Pancreas (tissue), 10 donors: ENCODE measurements around the gene GOPC. TPM values are rescaled to one million over a fixed set of nuclear protein-coding genes. Genes with fewer than 3 reads are reported as not detected.

Source experiments
- ATAC-seq, 4 donors: fragments of 200-7000 bp; cut with Tn5 transposase; one replicate each; pipeline versions ENCODE4 v1.8.0 to v1.9.1; 2020; ENCODE audit warnings: mild to moderate bottlenecking in 4 of 4, moderate library complexity in 4 of 4
- DNase-seq, 6 donors: peaks; one replicate each; pipeline ENCODE4 v3.0.0-alpha.2; 2020
- FAIRE-seq: peaks from 2 replicates; lab custom pipeline; 2012; peaks lifted over from hg19 to GRCh38; lab: Jason Lieb, UNC
- H3K27ac ChIP-seq, 4 donors: fragments of 200-600 bp; sonication (generic); 1 replicate in 3 of 4; 2 replicates in 1 of 4; pipeline versions ENCODE4 v1.5.0 to v1.8.0; 2020
- H3K27me3 ChIP-seq, 4 donors: fragments of 200-600 bp; one replicate each; pipeline ENCODE4 v1.8.0; 2021
- H3K36me3 ChIP-seq, 3 donors: fragments of 200-600 bp; sonication (generic) in 1 of 3; one replicate each; pipeline versions ENCODE4 v1.5.0 to v1.8.0; 2020 to 2021
- H3K4me1 ChIP-seq, 3 donors: fragments of 200-600 bp; one replicate each; pipeline ENCODE4 v1.8.0; 2021
- H3K4me3 ChIP-seq, 4 donors: fragments of 200-600 bp; sonication (generic) in 2 of 4; one replicate each; pipeline versions ENCODE4 v1.5.0 to v1.8.0; 2020 to 2021
- H3K9me3 ChIP-seq, 4 donors: fragments of 200-600 bp; one replicate each; pipeline ENCODE4 v1.8.0; 2021
- CTCF ChIP-seq, 4 donors: fragments of 200-600 bp; sonication (generic) in 3 of 4; IDR thresholded peaks; one replicate each; pipeline versions ENCODE4 v1.5.0 to v1.8.0; 2021; ENCODE audit warnings: antibody characterized with exemption in 4 of 4
- WGBS, 2 donors: extraction: QIAGEN DNeasy Blood & Tissue Kit; methylation state at CpG; one replicate each; pipeline ENCODE4 v1.1.7; 2013; 5-methylcytosine and 5-hydroxymethylcytosine counted together
- intact Hi-C, 3 donors: fragments of 100-400 bp; cut with DNase I; formaldehyde crosslinking; loops; one replicate each; pipeline versions ENCODE4 v1.11.1 to v1.14.2; 2022
- polyA plus RNA-seq, 2 donors: library from polyadenylated mRNA; stranded (reverse); fragments of 200-250 nt; gene quantifications; one replicate each; pipeline ENCODE4 v1.2.3, GENCODE V29; 2013
- total RNA-seq, 6 donors: library from RNA; stranded (reverse); fragmentation: NEBNext Ultra II Directional in 4 of 6; extraction: Animal tissue kit (Norgen Biotek cat#: 25700) in 4 of 6; gene quantifications; one replicate each; pipeline versions ENCODE4 v1.2.1 to v1.2.4, GENCODE V29; 2021 to 2023
- donor health status: healthy with polysubstance abuse.
- donor health status: DM: no; HTN: no; CAD: no; lungs with moderate emphysema.
- donor health status: DM: no; HTN: no; CAD: no.
- donor health status: control.
- donor health status: control.
- donor health status: Bipolar disorder and iron deficiency.
- donor health status: DM: yes; HTN: yes; CAD: no.
- donor health status: DM: no; HTN: no; CAD: no.
- donor health status: DM: no; HTN: no; CAD: no.
- donor health status: DM: yes; HTN: yes; CAD: no.

Gene GOPC
- total and polyA plus RNA-seq, 8 donors: 5.1 to 13.9 (median 8.9) TPM

GRCh38 chr6:117546674-117547073, 55.6 kb downstream of the GOPC start:
- Histone ChIP-seq H3K4me3 (no peak overlapping the region), H3K4me1 (no peaks in the 10 kb centered on the region), H3K27me3 (no peaks in the 10 kb centered on the region), H3K27ac (no peak overlapping the region), H3K9me3 (no peaks in the 10 kb centered on the region), H3K36me3 (peaks cover 0 to 4% (median 0%) of the 10 kb centered on the region in 3 donors)
- intact Hi-C loops: no loop called here
- 85 to 89% methylated on average over 5 of the region's 5 CpGs for WGBS, 2 donors
- no peak for TF ChIP-seq CTCF (IDR thresholded peaks at IDR 0.05)
- no peak for DNase-seq
- peak in 2 of 4 donors; percentile 28 to 54 for ATAC-seq
- no peak for FAIRE-seq

- no peak for DNase-seq
- TF ChIP-seq CTCF (IDR thresholded peaks at IDR 0.05): no peak
- H3K27me3 ChIP-seq: no peaks in the 10 kb centered on the region
- 68 to 70% methylated on average over 4 of the region's 4 CpGs for WGBS, 2 donors
- peak in 3 of 4 donors; percentile 3 to 30 (median 24) for ATAC-seq
- no peaks in the 10 kb centered on the region for H3K4me1 ChIP-seq
- H3K4me3 ChIP-seq: no peak overlapping the region
- intact Hi-C loops: no loop called here
- no peaks in the 10 kb centered on the region for H3K9me3 ChIP-seq
- no peak overlapping the region for H3K27ac ChIP-seq
- peaks cover 0 to 6% (median 0%) of the 10 kb centered on the region in 3 donors for H3K36me3 ChIP-seq
- no peak for FAIRE-seq
Observed at GRCh38 chr6:117545161-117545595, 57.1 kb downstream of the GOPC start.

GRCh38 chr6:117544716-117545115, 57.6 kb downstream of the GOPC start:
- Histone ChIP-seq H3K9me3 (no peaks in the 10 kb centered on the region), H3K36me3 (peaks cover 0 to 6% (median 0%) of the 10 kb centered on the region in 3 donors), H3K4me1 (no peaks in the 10 kb centered on the region), H3K4me3 (no peak overlapping the region), H3K27me3 (no peaks in the 10 kb centered on the region), H3K27ac (no peak overlapping the region)
- DNase-seq (no peak), ATAC-seq (no peak), FAIRE-seq (no peak)
- WGBS, 2 donors: 39 to 48% methylated on average over 3 of the region's 3 CpGs
- no peak for TF ChIP-seq CTCF (IDR thresholded peaks at IDR 0.05)
- intact Hi-C loops: no loop called here

GRCh38 chr6:117542493-117542892, 59.8 kb downstream of the GOPC start:
- no peaks in the 10 kb centered on the region for H3K4me1 ChIP-seq
- no peak overlapping the region for H3K4me3 ChIP-seq
- ATAC-seq (no peak), DNase-seq (no peak), FAIRE-seq (no peak)
- H3K9me3 ChIP-seq: no peaks in the 10 kb centered on the region
- no peaks in the 10 kb centered on the region for H3K27me3 ChIP-seq
- intact Hi-C loops: no loop called here
- no peak overlapping the region for H3K27ac ChIP-seq
- WGBS, 2 donors: 91 to 95% methylated on average over 3 of the region's 3 CpGs
- H3K36me3 ChIP-seq: peaks cover 0 to 6% (median 0%) of the 10 kb centered on the region in 3 donors
- TF ChIP-seq CTCF (IDR thresholded peaks at IDR 0.05): no peak

GRCh38 chr6:117540670-117541069, 61.6 kb downstream of the GOPC start:
- no peak for DNase-seq
- H3K9me3 ChIP-seq: no peaks in the 10 kb centered on the region
- WGBS, 2 donors: 92 to 97% methylated on average over 8 of the region's 8 CpGs
- peaks cover 0 to 6% (median 0%) of the 10 kb centered on the region in 3 donors for H3K36me3 ChIP-seq
- intact Hi-C loops: no loop called here
- no peak for FAIRE-seq
- no peaks in the 10 kb centered on the region for H3K4me1 ChIP-seq
- no peak for TF ChIP-seq CTCF (IDR thresholded peaks at IDR 0.05)
- no peak overlapping the region for H3K4me3 ChIP-seq
- H3K27ac ChIP-seq: no peak overlapping the region
- ATAC-seq: no peak
- no peaks in the 10 kb centered on the region for H3K27me3 ChIP-seq
